AG09319 (cell line): ENCODE data around the gene CDKN1C.

ENCODE experiments used
- DNase-seq: peaks from one replicate; pipeline ENCODE4 v3.0.0-alpha.2; 2010; ENCODE audit warnings: low read depth; ENCODE audit errors: extremely low read depth
- CTCF ChIP-seq: IDR thresholded peaks from 2 replicates; pipeline ENCODE4 v1.5.1; 2011; ENCODE audit warnings: low read depth, mild to moderate bottlenecking, inconsistent platforms, low read length, moderate library complexity

CDKN1C gene

GRCh38 chr11:2878782-2879181, 6.8 kb downstream of the CDKN1C start:
- TF ChIP-seq CTCF = no peak
- no peak for DNase-seq

GRCh38 chr11:2877474-2877873, 8.1 kb downstream of the CDKN1C start:
- no peak for DNase-seq

GRCh38 chr11:2874963-2875362, 10.6 kb downstream of the CDKN1C start:
- DNase-seq = no peak
- no peak for TF ChIP-seq CTCF

More at GRCh38 chr11:2877474-2877873, 8.1 kb downstream of the CDKN1C start:
- no peak for TF ChIP-seq CTCF

- TF ChIP-seq CTCF = no peak
- no peak for DNase-seq
Measured at GRCh38 chr11:2870969-2871680, 14.4 kb downstream of the CDKN1C start.

- TF ChIP-seq CTCF = no peak
- DNase-seq = no peak
Measured at GRCh38 chr11:2870460-2870859, 15.1 kb downstream of the CDKN1C start.

- TF ChIP-seq CTCF = no peak
- no peak for DNase-seq
Measured at GRCh38 chr11:2869561-2870427, 15.8 kb downstream of the CDKN1C start.

GRCh38 chr11:2869134-2869526, 16.4 kb downstream of the CDKN1C start:
- no peak for TF ChIP-seq CTCF
- no peak for DNase-seq
